Esophagus squamous epithelium (tissue), 5 donors: Measurements from ENCODE around the gene ZNF283. TPM values are rescaled to one million over a fixed set of nuclear protein-coding genes. Genes with fewer than 3 reads are reported as not detected.
A peak's percentile ranks its signal among the peaks of the same experiment; 100 is the strongest.
"Not testable (repeated sequence)": the region's sequence is repeated elsewhere in the genome, so short reads cannot be mapped to it uniquely, and the experiment has no call there.

Experiments
- DNase-seq: peaks from one replicate; lab custom pipeline; 2025; lab: John Stamatoyannopoulos, UW
- H3K27ac ChIP-seq, 4 donors: fragments of 200-600 bp; sonication (generic); one replicate each; pipeline ENCODE4 v1.5.1; 2016 to 2019; ENCODE audit warnings: mild to moderate bottlenecking in 1 of 4
- H3K27me3 ChIP-seq, 4 donors: fragments of 200-600 bp; sonication (generic); 1 replicate in 3 of 4; 2 replicates in 1 of 4; pipeline versions ENCODE4 v1.5.1 to v1.6.0; 2017 to 2021; ENCODE audit warnings: antibody characterized with exemption in 1 of 4
- H3K36me3 ChIP-seq, 3 donors: fragments of 200-600 bp; sonication (generic); one replicate each; pipeline ENCODE4 v1.5.1; 2016 to 2019
- H3K4me1 ChIP-seq, 3 donors: fragments of 200-600 bp; sonication (generic); one replicate each; pipeline ENCODE4 v1.5.1; 2017 to 2019
- H3K4me3 ChIP-seq, 4 donors: fragments of 200-600 bp; sonication (generic); 1 replicate in 3 of 4; 2 replicates in 1 of 4; pipeline ENCODE4 v1.5.1; 2016 to 2019; ENCODE audit warnings: mild to moderate bottlenecking in 2 of 4, moderate library complexity in 1 of 4
- H3K9me3 ChIP-seq, 3 donors: fragments of 200-600 bp; sonication (generic); one replicate each; pipeline ENCODE4 v1.5.1; 2016 to 2019
- POLR2A ChIP-seq, 4 donors: fragments of 450-650 bp; IDR thresholded peaks; one replicate each; pipeline ENCODE4 v1.6.1; 2017; ENCODE audit warnings: antibody characterized with exemption in 4 of 4, mild to moderate bottlenecking in 4 of 4, moderate library complexity in 3 of 4
- WGBS, 2 donors: methylation state at CpG; one replicate each; pipeline ENCODE4 v1.1.5; 2018; 5-methylcytosine and 5-hydroxymethylcytosine counted together
- intact Hi-C: fragments of 100-400 bp; cut with DNase I; formaldehyde crosslinking; loops from one replicate; pipeline ENCODE4 v1.15.0; 2022
- total RNA-seq, 4 donors: library from RNA; depleted of rRNA; stranded (reverse); fragments of >200 nt; gene quantifications; one replicate each; pipeline ENCODE4 v1.1.0, GENCODE V29; 2016
- TF ChIP-seq, protein P1 (sequence below), 6 experiments: fragments of 450-650 bp in 4 of 6; fragments of 200-600 bp in 2 of 6; sonication (generic) in 2 of 6; IDR thresholded peaks; one replicate each; pipeline ENCODE4 v1.5.1; 2016 to 2019; ENCODE audit warnings: antibody characterized with exemption in 6 of 6, mild to moderate bottlenecking in 4 of 6, moderate library complexity in 4 of 6
- donor health status: DM: yes; HTN: yes; CAD: no.

Gene ZNF283
- total RNA-seq, 4 donors from 2014 or later: 1.5 to 19.1 (median 6.5) TPM

- H3K27ac ChIP-seq: no peak overlapping the region
- DNase-seq: no peak
- H3K9me3 ChIP-seq: no peaks in the 10 kb centered on the region
- H3K4me3 ChIP-seq: no peak overlapping the region
- TF ChIP-seq, protein P1, sequence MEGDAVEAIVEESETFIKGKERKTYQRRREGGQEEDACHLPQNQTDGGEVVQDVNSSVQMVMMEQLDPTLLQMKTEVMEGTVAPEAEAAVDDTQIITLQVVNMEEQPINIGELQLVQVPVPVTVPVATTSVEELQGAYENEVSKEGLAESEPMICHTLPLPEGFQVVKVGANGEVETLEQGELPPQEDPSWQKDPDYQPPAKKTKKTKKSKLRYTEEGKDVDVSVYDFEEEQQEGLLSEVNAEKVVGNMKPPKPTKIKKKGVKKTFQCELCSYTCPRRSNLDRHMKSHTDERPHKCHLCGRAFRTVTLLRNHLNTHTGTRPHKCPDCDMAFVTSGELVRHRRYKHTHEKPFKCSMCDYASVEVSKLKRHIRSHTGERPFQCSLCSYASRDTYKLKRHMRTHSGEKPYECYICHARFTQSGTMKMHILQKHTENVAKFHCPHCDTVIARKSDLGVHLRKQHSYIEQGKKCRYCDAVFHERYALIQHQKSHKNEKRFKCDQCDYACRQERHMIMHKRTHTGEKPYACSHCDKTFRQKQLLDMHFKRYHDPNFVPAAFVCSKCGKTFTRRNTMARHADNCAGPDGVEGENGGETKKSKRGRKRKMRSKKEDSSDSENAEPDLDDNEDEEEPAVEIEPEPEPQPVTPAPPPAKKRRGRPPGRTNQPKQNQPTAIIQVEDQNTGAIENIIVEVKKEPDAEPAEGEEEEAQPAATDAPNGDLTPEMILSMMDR (IDR thresholded peaks at IDR 0.05): no peak
- no peak for TF ChIP-seq POLR2A (IDR thresholded peaks at IDR 0.05)
- no peaks in the 10 kb centered on the region for H3K36me3 ChIP-seq
- peaks cover 0 to 3% (median 0%) of the 10 kb centered on the region in 4 donors for H3K27me3 ChIP-seq
- intact Hi-C loops: no loop called here
- H3K4me1 ChIP-seq: no peaks in the 10 kb centered on the region
- 60 to 63% methylated on average over 6 of the region's 6 CpGs for WGBS, 2 donors
Observed at GRCh38 chr19:43812688-43813087, 14.4 kb upstream of the ZNF283 start.

DNA sequence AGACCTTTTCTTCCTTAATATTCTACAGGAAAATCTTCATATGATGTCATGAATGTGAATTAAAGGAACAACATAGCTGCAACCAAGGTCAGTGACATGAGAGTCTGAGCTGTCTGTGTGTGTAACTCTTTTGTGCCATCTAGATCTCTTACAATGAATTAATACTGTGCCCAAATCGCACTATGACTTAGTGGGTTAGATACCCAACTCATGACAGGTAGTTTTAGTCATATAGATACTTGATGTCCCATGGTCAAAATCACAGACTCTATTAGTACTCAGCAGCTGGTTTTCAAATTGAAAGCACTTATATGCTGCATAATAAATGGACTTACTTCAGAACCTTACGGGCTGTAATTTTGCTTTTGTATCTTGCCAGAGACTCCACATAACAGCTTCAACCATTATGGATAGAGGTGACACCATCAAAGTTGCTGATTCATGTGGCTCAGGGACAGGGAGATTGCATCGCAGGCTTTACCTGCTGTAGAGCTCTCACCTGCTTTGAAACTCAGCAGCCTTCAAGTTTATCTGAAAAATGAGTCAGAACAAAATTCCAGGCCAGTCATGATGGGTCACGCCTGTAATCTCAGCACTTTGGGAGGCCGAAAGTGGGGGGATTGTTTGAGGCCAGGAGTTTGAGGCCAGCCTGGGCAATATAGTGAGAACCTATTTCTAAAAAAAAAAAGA is 12.3 kb upstream of the ZNF283 start:
- no peak for DNase-seq
- intact Hi-C loops: no loop called here

GRCh38 chr19:43817454-43817853 is 9.7 kb upstream of the ZNF283 start:
- WGBS, 2 donors: 86 to 92% methylated on average over 1 of the region's 1 CpG
- H3K4me3 ChIP-seq, H3K9me3 ChIP-seq, DNase-seq, H3K27ac ChIP-seq, H3K36me3 ChIP-seq, intact Hi-C loops: not testable (repeated sequence)
- Histone ChIP-seq H3K27me3 (peaks cover 0 to 31% (median 0%) of the 10 kb centered on the region in 4 donors), H3K4me1 (peaks cover 0 to 19% (median 0%) of the 10 kb centered on the region in 3 donors)

More for the DNA sequence above, 12.3 kb upstream of the ZNF283 start:
- H3K27me3 ChIP-seq: peaks cover 0 to 5% (median 0%) of the 10 kb centered on the region in 4 donors
- H3K36me3 ChIP-seq: no peaks in the 10 kb centered on the region
- WGBS, 2 donors: 41 to 47% methylated on average over 5 of the region's 5 CpGs
- peaks cover 0 to 9% (median 0%) of the 10 kb centered on the region in 3 donors for H3K4me1 ChIP-seq
- TF ChIP-seq POLR2A (IDR thresholded peaks at IDR 0.05): no peak
- TF ChIP-seq, protein P1 (IDR thresholded peaks at IDR 0.05): no peak
- no peak overlapping the region for H3K4me3 ChIP-seq
- no peak overlapping the region for H3K27ac ChIP-seq
- no peaks in the 10 kb centered on the region for H3K9me3 ChIP-seq

DNA sequence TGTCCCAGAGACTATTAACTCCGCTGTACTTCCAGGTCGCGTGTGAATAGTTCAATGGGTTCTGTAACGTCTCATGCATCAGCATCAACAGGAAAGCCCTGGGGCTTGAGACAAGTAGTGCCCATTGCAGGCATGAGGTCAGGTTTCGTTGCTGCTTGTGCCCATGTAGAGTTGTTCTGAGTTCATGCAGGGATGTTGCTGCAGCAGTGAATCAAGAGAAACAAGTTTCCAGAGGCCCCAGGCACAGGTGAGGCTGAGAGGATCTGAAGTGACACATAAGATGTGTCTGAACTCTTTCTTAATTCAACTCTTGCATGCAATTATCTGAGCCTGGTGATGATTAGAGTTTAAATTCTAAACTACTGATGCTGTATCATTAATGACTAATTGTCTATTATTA is 8.6 kb upstream of the ZNF283 start:
- intact Hi-C loops: no loop called here
- Histone ChIP-seq H3K36me3 (no peaks in the 10 kb centered on the region), H3K9me3 (no peaks in the 10 kb centered on the region), H3K27me3 (peaks cover 0 to 35% (median 0%) of the 10 kb centered on the region in 4 donors), H3K27ac (no peak overlapping the region), H3K4me1 (peaks cover 0 to 19% (median 0%) of the 10 kb centered on the region in 3 donors), H3K4me3 (no peak overlapping the region)
- TF ChIP-seq, protein P1 (IDR thresholded peaks at IDR 0.05): no peak
- no peak for TF ChIP-seq POLR2A (IDR thresholded peaks at IDR 0.05)
- WGBS, 2 donors: 61 to 69% methylated on average over 5 of the region's 5 CpGs
- DNase-seq: no peak

GRCh38 chr19:43820098-43820883 is 6.8 kb upstream of the ZNF283 start:
- peaks cover 0 to 19% (median 0%) of the 10 kb centered on the region in 3 donors for H3K4me1 ChIP-seq
- no peaks in the 10 kb centered on the region for H3K9me3 ChIP-seq
- 22 to 40% methylated on average over 32 to 35 of the region's 48 CpGs for WGBS, 2 donors
- TF ChIP-seq, protein P1 (IDR thresholded peaks at IDR 0.05): no peak
- no peak for TF ChIP-seq POLR2A (IDR thresholded peaks at IDR 0.05)
- H3K36me3 ChIP-seq: no peaks in the 10 kb centered on the region
- H3K27ac ChIP-seq: no peak overlapping the region
- H3K27me3 ChIP-seq: peaks cover 0 to 35% (median 0%) of the 10 kb centered on the region in 4 donors
- no peak for DNase-seq
- intact Hi-C loops: no loop called here
- H3K4me3 ChIP-seq: peak overlapping the region; percentile 2 to 60 (median 36)
